Neuron (in vitro differentiated cells): ENCODE data around the gene NKD2.

Source experiments
- H2AFZ ChIP-seq: one replicate; pipeline ENCODE4 v1.6.1; 2013; ENCODE audit warnings: low read depth, mild to moderate bottlenecking, inconsistent platforms, low read length, moderate library complexity
- H3K27me3 ChIP-seq: one replicate; pipeline ENCODE4 v1.6.1; 2013; ENCODE audit warnings: low read length; ENCODE audit not compliant: insufficient read depth
- H3K36me3 ChIP-seq: one replicate; pipeline ENCODE4 v1.6.1; 2013; ENCODE audit warnings: low read length; ENCODE audit not compliant: insufficient read depth
- H3K4me1 ChIP-seq: one replicate; pipeline ENCODE4 v1.6.1; 2013; ENCODE audit warnings: low read length; ENCODE audit not compliant: insufficient read depth
- H3K4me3 ChIP-seq: 2 replicates; pipeline ENCODE4 v1.5.1; 2013; ENCODE audit warnings: mild to moderate bottlenecking, low read length, moderate library complexity
- H3K9me3 ChIP-seq: one replicate; pipeline ENCODE4 v1.6.1; 2013; ENCODE audit warnings: low read length

Gene NKD2

DNA sequence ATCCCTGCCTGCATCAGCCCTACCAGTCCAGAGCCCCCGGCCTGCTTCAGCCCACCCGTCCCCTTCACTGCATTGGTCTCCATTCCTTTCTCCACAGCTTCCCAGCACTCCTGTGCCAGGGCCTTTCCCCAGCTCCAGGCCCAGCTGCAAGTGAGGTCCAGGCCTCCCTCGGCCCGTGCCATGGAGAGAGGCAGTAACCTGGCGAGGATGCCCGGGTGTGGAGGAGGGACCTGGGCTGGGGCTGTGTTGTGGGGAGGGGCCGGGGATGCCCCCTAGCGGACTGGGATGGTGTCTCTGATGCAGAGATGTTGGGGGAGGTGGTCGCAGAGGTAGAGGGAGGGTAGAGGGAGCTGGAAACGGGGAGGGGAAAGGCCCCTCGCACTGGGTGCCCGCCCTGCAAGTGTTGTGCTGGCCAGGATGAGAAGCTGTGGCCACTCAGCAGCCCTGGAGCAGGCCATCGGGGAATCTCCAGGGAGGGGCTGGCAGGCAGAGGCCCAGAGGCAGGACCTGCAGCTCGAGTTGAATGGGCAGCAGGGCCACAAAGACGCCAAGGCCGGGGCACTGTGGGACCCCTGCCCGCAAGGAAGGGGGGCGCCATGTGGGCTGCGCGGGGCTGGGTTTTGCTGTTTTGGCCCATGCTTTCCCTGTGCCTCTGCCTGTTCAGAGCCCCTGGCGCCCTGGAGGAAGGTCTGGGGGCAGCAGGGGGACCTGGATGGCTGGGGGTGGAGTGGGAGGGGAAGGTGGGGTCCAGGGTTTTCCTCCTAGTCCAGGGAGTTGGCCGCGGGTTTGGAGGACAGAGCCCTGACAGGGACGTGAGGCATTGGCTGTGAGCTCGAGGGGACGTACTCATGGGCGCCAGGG lies 26.0 kb upstream of the NKD2 start:
- Histone ChIP-seq H2AFZ (no peak overlapping the region), H3K27me3 (no peaks in the 10 kb centered on the region), H3K4me1 (peaks cover 18% of the 10 kb centered on the region), H3K36me3 (no peaks in the 10 kb centered on the region), H3K9me3 (peaks cover 6% of the 10 kb centered on the region), H3K4me3 (no peak overlapping the region)

DNA sequence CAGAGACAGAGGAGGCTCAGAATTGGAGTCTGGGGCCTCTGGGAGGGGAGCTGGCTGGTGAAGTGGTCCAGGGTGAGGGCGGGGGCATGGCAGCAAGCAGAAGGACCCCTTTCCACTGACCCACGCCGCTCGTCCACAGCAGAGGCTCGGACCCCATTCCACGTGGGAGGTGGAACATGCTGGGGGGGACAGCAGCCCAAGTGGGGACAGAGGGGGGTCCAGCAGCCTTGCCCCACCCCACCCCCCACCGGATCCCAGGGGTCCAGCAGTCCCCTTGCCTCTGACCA lies 25.4 kb upstream of the NKD2 start:
- Histone ChIP-seq H2AFZ (no peak overlapping the region), H3K36me3 (no peaks in the 10 kb centered on the region), H3K27me3 (no peaks in the 10 kb centered on the region), H3K4me3 (no peak overlapping the region), H3K9me3 (peaks cover 6% of the 10 kb centered on the region), H3K4me1 (peaks cover 18% of the 10 kb centered on the region)

DNA sequence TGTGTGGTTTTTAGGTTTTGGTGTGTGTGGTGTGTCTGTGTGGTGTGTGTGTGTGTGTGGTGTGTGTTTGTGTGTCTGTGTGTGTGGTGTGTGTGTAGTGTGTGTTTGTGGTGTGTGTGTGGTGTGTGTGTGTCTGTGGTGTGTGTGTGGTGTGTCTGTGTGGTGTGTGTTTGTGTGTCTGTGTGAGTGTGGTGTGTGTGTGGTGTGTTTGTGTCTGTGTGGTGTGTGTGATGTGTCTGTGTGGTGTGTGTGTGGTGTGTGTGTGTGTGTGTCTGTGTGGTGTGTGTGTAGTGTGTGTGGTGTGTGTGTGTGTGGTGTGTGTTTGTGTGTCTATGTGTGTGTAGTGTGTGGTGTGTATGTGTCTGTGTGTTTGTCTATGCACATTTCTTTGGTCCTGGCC lies 25.0 kb upstream of the NKD2 start:
- H3K9me3 ChIP-seq = peaks cover 9% of the 10 kb centered on the region
- H2AFZ ChIP-seq = no peak overlapping the region
- H3K27me3 ChIP-seq = no peaks in the 10 kb centered on the region
- peaks cover 18% of the 10 kb centered on the region for H3K4me1 ChIP-seq
- H3K36me3 ChIP-seq = no peaks in the 10 kb centered on the region
- no peak overlapping the region for H3K4me3 ChIP-seq

DNA sequence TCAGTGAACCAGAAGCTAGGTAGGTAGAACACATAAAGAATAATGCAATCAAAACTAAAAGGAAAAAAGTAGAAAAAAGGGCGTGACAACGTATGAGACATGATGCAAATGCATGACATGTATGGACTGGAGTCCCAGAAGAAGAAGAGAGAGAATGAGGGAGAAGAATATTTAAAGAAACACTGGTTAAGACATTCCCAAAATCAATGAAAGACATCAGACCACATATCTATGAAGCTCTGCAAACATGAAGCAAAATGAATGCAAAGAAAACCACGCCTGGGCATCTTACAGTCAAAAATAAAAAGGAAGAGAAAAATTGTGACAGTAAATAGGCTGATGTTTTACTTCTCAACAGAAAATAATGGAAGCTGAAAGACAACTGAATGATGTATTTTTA lies 23.8 kb upstream of the NKD2 start:
- no peak overlapping the region for H3K4me3 ChIP-seq
- no peaks in the 10 kb centered on the region for H3K27me3 ChIP-seq
- no peak overlapping the region for H2AFZ ChIP-seq
- peaks cover 20% of the 10 kb centered on the region for H3K4me1 ChIP-seq
- H3K9me3 ChIP-seq = peaks cover 9% of the 10 kb centered on the region
- H3K36me3 ChIP-seq = no peaks in the 10 kb centered on the region

DNA sequence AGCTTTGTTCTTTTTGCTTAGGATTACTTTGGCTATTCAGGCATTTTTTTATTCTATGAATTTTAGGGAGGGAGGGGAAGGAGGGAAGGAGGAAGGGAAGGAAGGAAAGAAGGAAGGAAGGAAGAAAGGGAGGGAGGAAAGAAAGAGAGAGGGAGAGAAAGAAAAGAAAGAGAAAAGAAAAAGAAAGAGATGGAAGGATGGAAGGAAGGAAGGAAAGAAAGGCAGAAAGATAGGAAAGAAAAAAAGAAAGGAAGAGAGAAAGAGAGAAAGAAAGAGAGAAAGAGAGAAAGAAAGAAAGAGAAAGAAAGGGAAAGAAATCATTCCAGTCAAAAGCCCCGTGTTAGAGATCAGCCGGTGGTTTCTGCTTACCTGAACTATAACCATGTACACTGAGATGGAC lies 20.8 kb upstream of the NKD2 start:
- no peak overlapping the region for H2AFZ ChIP-seq
- no peaks in the 10 kb centered on the region for H3K27me3 ChIP-seq
- H3K36me3 ChIP-seq = no peaks in the 10 kb centered on the region
- H3K4me1 ChIP-seq = peaks cover 14% of the 10 kb centered on the region
- H3K9me3 ChIP-seq = peaks cover 11% of the 10 kb centered on the region
- H3K4me3 ChIP-seq = no peak overlapping the region

DNA sequence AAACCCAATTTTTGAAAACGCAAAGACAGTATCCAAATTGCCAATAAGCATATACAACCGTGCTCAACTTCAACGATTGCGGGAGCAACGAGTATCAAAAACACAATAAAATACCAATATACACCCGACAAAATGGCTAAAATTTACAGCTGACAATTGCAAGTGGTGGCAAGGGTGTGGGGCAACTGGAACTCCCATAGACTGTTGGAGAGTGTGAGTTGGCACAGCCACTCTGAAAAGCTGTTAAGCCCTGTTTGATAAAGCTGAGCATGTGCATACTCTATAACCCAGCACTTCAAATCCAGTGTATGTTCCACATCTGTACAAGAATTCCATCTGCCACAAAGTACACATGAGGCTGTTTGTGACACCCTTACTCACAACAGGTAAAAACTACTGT lies 20.3 kb upstream of the NKD2 start:
- peaks cover 14% of the 10 kb centered on the region for H3K4me1 ChIP-seq
- H3K4me3 ChIP-seq = no peak overlapping the region
- H3K27me3 ChIP-seq = no peaks in the 10 kb centered on the region
- H2AFZ ChIP-seq = no peak overlapping the region
- H3K9me3 ChIP-seq = peaks cover 11% of the 10 kb centered on the region
- H3K36me3 ChIP-seq = no peaks in the 10 kb centered on the region

DNA sequence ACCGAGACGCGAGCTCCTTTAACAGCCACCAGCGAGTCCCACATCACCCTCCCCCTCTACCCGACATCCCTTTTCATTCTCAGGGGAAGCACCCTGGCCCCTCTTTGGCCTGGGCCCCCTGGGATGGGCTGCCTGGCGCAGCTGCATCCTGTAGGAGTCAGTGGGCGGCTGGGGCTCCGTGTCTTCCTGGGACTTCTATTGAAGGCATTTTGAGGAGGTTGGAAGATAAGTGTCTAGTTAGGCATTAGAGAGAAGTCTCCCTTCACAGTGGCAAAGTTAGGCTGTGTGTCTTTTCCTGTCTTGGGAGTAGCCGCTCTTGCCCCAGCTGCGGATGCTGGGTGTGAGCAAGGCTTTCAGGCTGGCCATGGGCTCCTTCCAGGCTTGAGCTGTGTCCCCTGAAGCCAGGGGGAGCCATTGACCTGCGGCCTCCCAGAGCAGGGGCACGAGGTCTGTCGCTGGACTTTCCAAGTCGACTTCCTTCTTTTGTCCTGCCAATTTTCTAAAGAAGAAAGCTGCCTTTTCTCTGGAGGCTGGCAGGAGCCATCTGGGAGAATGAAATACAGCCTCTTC lies 18.6 kb upstream of the NKD2 start:
- Histone ChIP-seq H3K4me3 (no peak overlapping the region), H2AFZ (no peak overlapping the region), H3K4me1 (peaks cover 14% of the 10 kb centered on the region), H3K27me3 (no peaks in the 10 kb centered on the region), H3K36me3 (no peaks in the 10 kb centered on the region), H3K9me3 (peaks cover 7% of the 10 kb centered on the region)

DNA sequence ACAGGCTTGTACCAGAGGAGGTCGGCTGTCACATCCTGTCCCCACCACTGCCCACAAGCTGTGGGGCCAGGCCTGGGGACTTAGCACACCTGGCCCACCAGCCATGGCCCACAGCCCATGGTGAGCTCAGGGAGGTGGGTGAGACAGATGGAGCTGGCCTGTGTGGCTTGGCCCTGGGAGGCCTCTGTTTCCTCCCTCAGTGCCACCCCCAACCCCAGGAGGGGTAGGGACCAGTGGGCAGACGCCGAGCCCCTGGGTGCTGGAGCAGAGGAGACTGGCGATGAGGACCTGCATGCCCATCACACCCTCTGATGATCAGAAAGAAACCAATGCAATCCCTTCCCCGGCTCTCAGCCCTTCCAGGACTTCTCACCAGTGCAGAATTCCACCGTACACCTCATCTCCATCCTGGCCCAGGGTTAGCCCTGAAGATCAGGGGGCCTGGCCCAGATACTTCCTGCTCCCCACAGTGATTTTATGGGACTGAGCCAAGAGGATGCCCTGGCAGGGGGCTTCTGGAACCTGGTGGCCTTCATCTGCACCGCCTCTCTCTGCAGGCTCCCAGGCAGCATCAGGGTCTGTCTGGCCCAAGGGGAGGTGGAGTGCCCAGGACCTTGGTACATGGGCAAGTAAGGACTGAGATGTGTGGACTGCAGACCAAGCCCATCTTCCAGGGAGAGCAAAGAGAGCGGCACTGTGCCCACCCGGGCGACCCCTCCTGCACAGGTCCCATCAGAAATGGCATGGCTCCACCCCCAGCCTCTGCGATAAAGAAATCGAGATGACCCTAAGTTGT lies 16.9 kb upstream of the NKD2 start:
- Histone ChIP-seq H3K4me1 (peaks cover 16% of the 10 kb centered on the region), H3K36me3 (no peaks in the 10 kb centered on the region), H2AFZ (no peak overlapping the region), H3K9me3 (peaks cover 7% of the 10 kb centered on the region), H3K27me3 (no peaks in the 10 kb centered on the region), H3K4me3 (no peak overlapping the region)

DNA sequence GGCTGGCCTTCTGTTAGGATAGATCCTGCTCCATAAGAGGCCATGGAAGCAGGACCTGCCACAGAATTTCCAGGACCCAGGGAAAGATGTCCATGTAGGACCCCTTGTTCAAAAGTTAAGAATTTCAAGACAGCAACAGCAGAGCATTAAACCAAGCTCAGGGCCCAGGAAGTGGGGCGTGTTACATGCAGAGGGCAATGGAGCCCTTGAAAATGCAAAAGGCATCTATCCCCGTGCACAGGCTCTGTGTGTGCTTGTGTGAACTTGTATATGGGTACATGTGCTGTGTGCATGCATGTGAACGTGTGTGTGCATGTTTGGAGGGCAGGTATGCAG lies 14.4 kb upstream of the NKD2 start:
- no peak overlapping the region for H3K4me3 ChIP-seq
- no peaks in the 10 kb centered on the region for H3K27me3 ChIP-seq
- H3K36me3 ChIP-seq = no peaks in the 10 kb centered on the region
- H2AFZ ChIP-seq = no peak overlapping the region
- peaks cover 2% of the 10 kb centered on the region for H3K9me3 ChIP-seq
- H3K4me1 ChIP-seq = peaks cover 21% of the 10 kb centered on the region

DNA sequence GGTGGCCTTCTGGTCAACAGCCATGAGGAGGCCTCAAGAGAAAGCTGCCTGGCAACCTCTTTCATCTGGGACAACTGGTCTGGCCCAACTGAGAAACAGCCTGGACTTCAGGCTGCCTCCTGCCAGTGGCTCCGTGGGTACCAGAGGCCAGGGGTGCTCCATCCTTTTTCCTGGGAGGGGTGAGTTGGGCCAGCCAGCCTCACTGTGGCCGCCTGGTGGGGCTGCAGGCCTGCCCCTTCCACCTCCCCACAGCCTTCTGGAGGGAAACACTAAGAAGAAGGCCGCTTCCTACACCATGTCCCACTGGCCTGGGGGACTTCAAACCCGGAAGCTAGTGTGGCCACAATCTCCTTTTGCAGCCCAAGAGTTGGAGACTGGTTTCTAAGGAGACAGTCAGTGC lies 13.8 kb upstream of the NKD2 start:
- H3K4me1 ChIP-seq = peaks cover 19% of the 10 kb centered on the region
- no peak overlapping the region for H2AFZ ChIP-seq
- no peaks in the 10 kb centered on the region for H3K36me3 ChIP-seq
- peaks cover 2% of the 10 kb centered on the region for H3K9me3 ChIP-seq
- H3K4me3 ChIP-seq = no peak overlapping the region
- no peaks in the 10 kb centered on the region for H3K27me3 ChIP-seq

DNA sequence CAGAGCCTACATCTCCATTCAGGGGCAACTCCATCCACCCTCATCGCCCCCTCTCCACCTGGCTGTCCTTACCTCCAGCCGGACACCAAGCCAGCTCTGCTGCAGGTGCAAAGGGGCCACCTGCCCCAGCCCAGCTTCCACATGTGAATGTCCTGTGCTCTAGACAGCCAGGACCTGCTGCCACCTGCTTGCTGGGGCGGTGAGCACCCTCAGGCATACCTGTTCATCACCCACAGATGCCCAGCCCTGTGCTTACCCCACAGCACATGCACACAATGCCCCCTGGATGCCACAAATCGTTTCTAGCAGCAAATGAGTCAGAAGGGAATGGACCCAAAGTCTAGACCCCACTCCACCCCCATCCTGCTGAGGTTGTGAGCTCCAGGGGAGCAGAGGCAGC lies 13.3 kb upstream of the NKD2 start:
- no peak overlapping the region for H3K4me3 ChIP-seq

DNA sequence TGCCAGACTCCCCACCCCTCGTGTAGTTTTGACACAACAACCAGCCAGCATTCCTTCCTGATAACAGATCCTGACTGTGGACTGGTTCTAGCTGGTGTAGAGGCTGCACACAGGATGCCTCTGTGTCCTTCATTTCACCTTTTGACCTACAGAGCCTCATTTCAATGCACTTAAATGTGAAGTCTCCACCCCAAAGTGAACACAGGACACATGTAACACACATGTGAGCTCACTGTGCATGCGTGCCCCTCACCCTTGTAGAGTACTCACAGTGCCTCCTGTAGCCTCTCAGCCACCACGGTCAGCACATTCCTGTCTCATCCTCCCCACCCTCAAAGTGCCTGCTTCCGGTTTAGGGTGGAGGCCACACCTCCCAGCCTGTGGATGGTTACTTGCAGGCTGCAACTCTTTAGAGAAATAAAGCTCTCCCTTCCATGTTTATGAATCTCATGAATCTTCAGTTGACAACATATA lies 11.6 kb upstream of the NKD2 start:
- Histone ChIP-seq H3K36me3 (no peaks in the 10 kb centered on the region), H3K4me1 (peaks cover 7% of the 10 kb centered on the region), H3K27me3 (peaks cover 4% of the 10 kb centered on the region), H3K4me3 (peak overlapping the region; percentile 28), H3K9me3 (no peaks in the 10 kb centered on the region), H2AFZ (no peak overlapping the region)

More for the DNA sequence above, 13.3 kb upstream of the NKD2 start:
- Histone ChIP-seq H3K9me3 (peaks cover 2% of the 10 kb centered on the region), H3K36me3 (no peaks in the 10 kb centered on the region), H3K4me1 (peaks cover 14% of the 10 kb centered on the region), H2AFZ (no peak overlapping the region), H3K27me3 (no peaks in the 10 kb centered on the region)

DNA sequence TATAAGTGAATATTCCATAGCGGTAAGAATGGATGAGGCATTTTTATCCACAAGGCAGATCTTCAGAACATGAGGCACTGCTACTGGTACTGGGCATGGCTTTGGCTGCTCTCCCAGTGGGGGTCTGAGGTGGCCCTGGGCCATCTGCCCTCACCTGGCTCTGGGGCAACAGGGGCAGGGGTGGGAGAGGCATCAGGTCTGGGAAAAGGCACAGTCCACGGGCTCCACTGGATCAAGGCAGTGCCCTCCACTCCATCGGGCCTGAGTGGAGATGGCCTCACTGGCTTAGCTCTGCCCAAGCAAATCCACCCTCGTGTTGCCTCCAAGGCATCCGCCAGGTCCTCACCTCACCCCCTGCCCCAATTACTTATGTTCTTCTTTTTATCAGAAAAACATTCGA lies 10.9 kb upstream of the NKD2 start:
- peaks cover 7% of the 10 kb centered on the region for H3K4me1 ChIP-seq
- no peaks in the 10 kb centered on the region for H3K36me3 ChIP-seq
- no peaks in the 10 kb centered on the region for H3K9me3 ChIP-seq
- H3K4me3 ChIP-seq = no peak overlapping the region
- H3K27me3 ChIP-seq = peaks cover 4% of the 10 kb centered on the region
- H2AFZ ChIP-seq = no peak overlapping the region
